H9 (cell line): Measurements from ENCODE around the gene COA5. TPM values are rescaled to one million over a fixed set of nuclear protein-coding genes. Genes with fewer than 3 reads are reported as not detected.

Experiments used
- DNase-seq: peaks from one replicate; pipeline ENCODE4 v3.0.0-alpha.2; 2017
- H2AFZ ChIP-seq: one replicate; pipeline ENCODE4 v1.6.1; 2013; ENCODE audit warnings: mild to moderate bottlenecking, low read length, control low read depth, moderate library complexity
- H2AK5ac ChIP-seq: 2 replicates; pipeline ENCODE4 v1.6.1; 2013; ENCODE audit warnings: low read length, control low read depth, mixed read lengths; ENCODE audit not compliant: insufficient read length
- H2BK120ac ChIP-seq: one replicate; pipeline ENCODE4 v1.6.1; 2013; ENCODE audit warnings: low read depth, mild to moderate bottlenecking, low read length, control low read depth, inconsistent platforms; ENCODE audit not compliant: poor library complexity, severe bottlenecking
- H2BK12ac ChIP-seq: 2 replicates; pipeline ENCODE4 v1.6.1; 2013; ENCODE audit warnings: low read length, control low read depth, mixed read lengths, low read depth; ENCODE audit not compliant: insufficient read length
- H2BK15ac ChIP-seq: 2 replicates; pipeline ENCODE4 v1.6.1; 2013; ENCODE audit warnings: low read depth, low read length, control low read depth
- H2BK20ac ChIP-seq: one replicate; pipeline ENCODE4 v1.6.1; 2013; ENCODE audit warnings: low read depth, mild to moderate bottlenecking, low read length, control low read depth, inconsistent platforms; ENCODE audit not compliant: poor library complexity, severe bottlenecking
- H2BK5ac ChIP-seq: 2 replicates; pipeline ENCODE4 v1.6.1; 2013; ENCODE audit warnings: low read length, control low read depth, mixed read lengths; ENCODE audit not compliant: insufficient read length
- H3K14ac ChIP-seq: 2 replicates; pipeline ENCODE4 v1.6.1; 2013; ENCODE audit warnings: low read length, control low read depth; ENCODE audit not compliant: insufficient read depth
- H3K18ac ChIP-seq: 2 replicates; pipeline ENCODE4 v1.6.1; 2013; ENCODE audit warnings: low read depth, mild to moderate bottlenecking, mixed read lengths, low read length, control low read depth; ENCODE audit not compliant: insufficient read length
- H3K23ac ChIP-seq: 2 replicates; pipeline ENCODE4 v1.6.1; 2013; ENCODE audit warnings: low read length, control low read depth, mixed read lengths, low read depth; ENCODE audit not compliant: insufficient read length
- H3K23me2 ChIP-seq: 2 replicates; pipeline ENCODE4 v1.6.1; 2013; ENCODE audit warnings: low read depth, mild to moderate bottlenecking, mixed read lengths, low read length, control low read depth; ENCODE audit not compliant: insufficient read length, poor library complexity, severe bottlenecking
- H3K27ac ChIP-seq: 2 replicates; pipeline ENCODE4 v1.5.1; 2013; ENCODE audit warnings: low read length, control low read depth, mixed read lengths, low read depth; ENCODE audit not compliant: insufficient read length
- H3K27me3 ChIP-seq: 2 replicates; pipeline ENCODE4 v1.6.1; 2013; ENCODE audit warnings: low read length, control low read depth, inconsistent platforms; ENCODE audit not compliant: insufficient read depth
- H3K4ac ChIP-seq: 2 replicates; pipeline ENCODE4 v1.6.1; 2013; ENCODE audit warnings: low read depth, mild to moderate bottlenecking, control low read depth, inconsistent platforms, low read length, moderate library complexity
- H3K4me1 ChIP-seq: 2 replicates; pipeline ENCODE4 v1.6.1; 2013; ENCODE audit warnings: low read length, control low read depth, inconsistent platforms; ENCODE audit not compliant: insufficient read depth
- H3K4me2 ChIP-seq: 2 replicates; pipeline ENCODE4 v1.6.1; 2013; ENCODE audit warnings: low read length, control low read depth, mixed read lengths; ENCODE audit not compliant: insufficient read length, insufficient read depth
- H3K56ac ChIP-seq: 2 replicates; pipeline ENCODE4 v1.6.1; 2013; ENCODE audit warnings: low read depth, mild to moderate bottlenecking, mixed read lengths, low read length, control low read depth; ENCODE audit not compliant: insufficient read length
- H3K79me1 ChIP-seq: 2 replicates; pipeline ENCODE4 v1.6.1; 2013; ENCODE audit warnings: low read depth, mild to moderate bottlenecking, moderate library complexity, low read length, control low read depth, inconsistent platforms; ENCODE audit not compliant: insufficient read depth, poor library complexity, severe bottlenecking
- H3K79me2 ChIP-seq: 2 replicates; pipeline ENCODE4 v1.6.1; 2013; ENCODE audit warnings: low read length, control low read depth, inconsistent platforms; ENCODE audit not compliant: insufficient read depth
- H3K9ac ChIP-seq: 2 replicates; pipeline ENCODE4 v1.6.1; 2013; ENCODE audit warnings: low read length, control low read depth, mixed read lengths; ENCODE audit not compliant: insufficient read length; ENCODE audit errors: extremely low read depth
- H3K9me3 ChIP-seq: one replicate; pipeline ENCODE4 v1.6.1; 2013; ENCODE audit warnings: low read depth, low read length, inconsistent platforms; ENCODE audit not compliant: control insufficient read depth
- H3T11ph ChIP-seq: one replicate; pipeline ENCODE4 v1.6.1; 2013; ENCODE audit warnings: mild to moderate bottlenecking, low read length, control low read depth, inconsistent platforms
- H4K20me1 ChIP-seq: one replicate; pipeline ENCODE4 v1.6.1; 2013; ENCODE audit not compliant: control insufficient read depth, insufficient read length, insufficient read depth
- H4K5ac ChIP-seq: 2 replicates; pipeline ENCODE4 v1.6.1; 2013; ENCODE audit warnings: low read depth, mild to moderate bottlenecking, mixed read lengths, low read length, control low read depth; ENCODE audit not compliant: insufficient read length
- H4K8ac ChIP-seq: replicated peaks from 2 replicates; pipeline ENCODE4 v1.6.1; 2013; ENCODE audit warnings: low read length, control low read depth, mixed read lengths, low read depth; ENCODE audit not compliant: insufficient read length
- H4K91ac ChIP-seq: 2 replicates; pipeline ENCODE4 v1.6.1; 2013; ENCODE audit warnings: low read depth, mild to moderate bottlenecking, moderate library complexity, mixed read lengths, low read length, control low read depth; ENCODE audit not compliant: insufficient read length
- H3K27ac Mint-ChIP-seq, 3 experiments: 2 replicates in 2 of 3; 3 replicates in 1 of 3; pipeline ENCODE4 v1.8.0; 2020 to 2021; ENCODE audit warnings: mixed read lengths in 3 of 3, mild to moderate bottlenecking in 1 of 3, moderate library complexity in 1 of 3
- H3K27me3 Mint-ChIP-seq: 2 replicates; pipeline ENCODE4 v1.8.0; 2021; ENCODE audit warnings: low read depth, mild to moderate bottlenecking, moderate library complexity, mixed read lengths
- H3K36me3 Mint-ChIP-seq, 3 experiments: 2 replicates in 2 of 3; 3 replicates in 1 of 3; pipeline ENCODE4 v1.8.0; 2020 to 2021; ENCODE audit warnings: low read depth in 3 of 3, mixed read lengths in 3 of 3; ENCODE audit not compliant: insufficient read depth in 1 of 3
- H3K4me1 Mint-ChIP-seq, 2 experiments: 2 replicates each; pipeline ENCODE4 v1.8.0; 2020; ENCODE audit warnings: mixed read lengths in 2 of 2
- H3K4me3 Mint-ChIP-seq, 2 experiments: 2 replicates in 1 of 2; 3 replicates in 1 of 2; pipeline ENCODE4 v1.8.0; 2020 to 2021; ENCODE audit warnings: mild to moderate bottlenecking in 2 of 2, mixed read lengths in 2 of 2, moderate library complexity in 1 of 2
- H3K9me3 Mint-ChIP-seq, 2 experiments: 2 replicates in 1 of 2; 3 replicates in 1 of 2; pipeline ENCODE4 v1.8.0; 2020; ENCODE audit warnings: mild to moderate bottlenecking in 2 of 2, mixed read lengths in 2 of 2, moderate library complexity in 1 of 2
- CTCF ChIP-seq: fragments of 200-600 bp; sonication (generic); conservative IDR thresholded peaks from 3 replicates; pipeline ENCODE4 v1.8.0; 2021; ENCODE audit warnings: antibody characterized with exemption, mild to moderate bottlenecking
- WGBS: extraction: QIAGEN DNeasy Blood & Tissue Kit; methylation state at CpG from one replicate; pipeline ENCODE4 v1.1.7; 2013; ENCODE audit warnings: missing lambda C conversion rate, low lambda C conversion rate, mixed read lengths; ENCODE audit not compliant: insufficient read length; ENCODE audit errors: extremely low coverage; 5-methylcytosine and 5-hydroxymethylcytosine counted together
- total RNA-seq: library from RNA; stranded (reverse); gene quantifications from 2 replicates; pipeline ENCODE4 v1.2.1, GENCODE V29; 2021

The COA5 gene
- total RNA-seq, 1 experiment from 2014 or later, result 23.6 TPM

GRCh38 chr2:98572676-98573075, 35.6 kb downstream of the COA5 start:
- peak overlapping the region in 2 of 3 experiments; percentile 27 to 57; a peak in 2 of 7 replicates for H3K27ac Mint-ChIP-seq
- Histone ChIP-seq H3K4me2 (no peak overlapping the region), H3K79me1 (no peaks in the 10 kb centered on the region), H2AK5ac (no peak overlapping the region), H3K23ac (no peak overlapping the region), H4K91ac (no peak overlapping the region), H3K4me1 (no peaks in the 10 kb centered on the region), H4K20me1 (no peaks in the 10 kb centered on the region), H3K18ac (no peak overlapping the region), H2AFZ (no peak overlapping the region), H3K79me2 (no peaks in the 10 kb centered on the region), H2BK20ac (no peak overlapping the region), H2BK15ac (no peak overlapping the region), H3K14ac (no peak overlapping the region), H2BK5ac (no peak overlapping the region), H3K23me2 (no peaks in the 10 kb centered on the region), H3K9me3 (no peaks in the 10 kb centered on the region), H3K9ac (no peak overlapping the region), H3T11ph (no peak overlapping the region), H3K27me3 (no peaks in the 10 kb centered on the region), H3K56ac (no peak overlapping the region), H3K27ac (no peak overlapping the region), H2BK120ac (no peak overlapping the region), H4K8ac (no peak overlapping the region), H3K4ac (no peak overlapping the region), H4K5ac (no peak overlapping the region), H2BK12ac (no peak overlapping the region)
- H3K4me3 Mint-ChIP-seq, result no peak overlapping the region
- peaks cover 2% of the 10 kb centered on the region for H3K27me3 Mint-ChIP-seq
- H3K9me3 Mint-ChIP-seq, result no peaks in the 10 kb centered on the region; a peak in 1 of 5 replicates
- WGBS, result no CpG with 5 or more reads among the region's 15 CpGs
- peaks cover 10 to 72% (median 43%) of the 10 kb centered on the region in 3 experiments; a peak in 6 of 7 replicates for H3K36me3 Mint-ChIP-seq
- no peak for TF ChIP-seq CTCF
- no peaks in the 10 kb centered on the region for H3K4me1 Mint-ChIP-seq
- DNase-seq, result no peak
